AG10803 (cell line): ENCODE results near the gene FMO2.

ENCODE experiments used
- DNase-seq: peaks from one replicate; pipeline ENCODE4 v3.0.0; 2010; ENCODE audit warnings: low read depth
- H3K4me3 ChIP-seq: 2 replicates; pipeline ENCODE4 v1.5.1; 2011; ENCODE audit warnings: mild to moderate bottlenecking, low read length, control low read depth
- CTCF ChIP-seq: conservative IDR thresholded peaks from 2 replicates; pipeline ENCODE4 v1.5.1; 2011; ENCODE audit warnings: mild to moderate bottlenecking, low read length, control low read depth, inconsistent platforms

The FMO2 gene

GRCh38 chr1:171195767-171196166 lies 10.7 kb downstream of the FMO2 start:
- no peak for DNase-seq
- no peak overlapping the region for H3K4me3 ChIP-seq
- TF ChIP-seq CTCF = no peak

GRCh38 chr1:171196351-171196750 lies 11.3 kb downstream of the FMO2 start:
- TF ChIP-seq CTCF = no peak
- DNase-seq = no peak
- H3K4me3 ChIP-seq = no peak overlapping the region

GRCh38 chr1:171198081-171198480 lies 13.0 kb downstream of the FMO2 start:
- no peak for TF ChIP-seq CTCF
- DNase-seq = no peak
- H3K4me3 ChIP-seq = no peak overlapping the region

GRCh38 chr1:171204296-171204695 lies 19.2 kb downstream of the FMO2 start:
- no peak for DNase-seq
- TF ChIP-seq CTCF = no peak
- no peak overlapping the region for H3K4me3 ChIP-seq

GRCh38 chr1:171206204-171206977 lies 21.3 kb downstream of the FMO2 start:
- no peak for DNase-seq
- H3K4me3 ChIP-seq = no peak overlapping the region
- TF ChIP-seq CTCF = no peak

GRCh38 chr1:171206978-171207355 lies 21.9 kb downstream of the FMO2 start:
- DNase-seq = no peak
- no peak overlapping the region for H3K4me3 ChIP-seq
- TF ChIP-seq CTCF = no peak

GRCh38 chr1:171207377-171207776 lies 22.3 kb downstream of the FMO2 start:
- no peak overlapping the region for H3K4me3 ChIP-seq
- TF ChIP-seq CTCF = no peak
- DNase-seq = no peak
